Activated naive CD8-positive, alpha-beta T cell treated with anti-CD3 and anti-CD28 coated beads, Interleukin-2, amount 10 ng/mL, durations not matched to agents 7 days and 5 days (primary cell): ENCODE measurements around the gene SPEN. TPM values are rescaled to one million over a fixed set of nuclear protein-coding genes. Genes with fewer than 3 reads are reported as not detected.
"Not testable (repeated sequence)": the region's sequence is repeated elsewhere in the genome, so short reads cannot be mapped to it uniquely, and the experiment has no call there.

Source experiments
- ATAC-seq: fragments of 150-1000 bp; cut with Tn5 transposase; one replicate; pipeline ENCODE4 v1.10.0; 2021; ENCODE audit warnings: low read depth, moderate library complexity
- POLR2A ChIA-PET: fragments of 350-600 bp; sonication (Branson Sonifier 250); formaldehyde crosslinking; loops from one replicate; lab custom pipeline; 2021; ENCODE audit warnings: antibody characterized with exemption; lab: Charles Lee
- DNase-seq: peaks from one replicate; pipeline ENCODE4 v3.0.0; 2021
- H3K27ac Mint-ChIP-seq: one replicate; pipeline ENCODE4 v1.8.0; 2022; ENCODE audit warnings: mild to moderate bottlenecking, mixed read lengths
- H3K27me3 Mint-ChIP-seq: one replicate; pipeline ENCODE4 v1.8.0; 2022; ENCODE audit warnings: mild to moderate bottlenecking, moderate library complexity, mixed read lengths
- H3K36me3 Mint-ChIP-seq: one replicate; pipeline ENCODE4 v1.8.0; 2021; ENCODE audit warnings: mild to moderate bottlenecking, mixed read lengths
- H3K4me1 Mint-ChIP-seq: one replicate; pipeline ENCODE4 v1.8.0; 2021; ENCODE audit warnings: mixed read lengths
- H3K4me3 Mint-ChIP-seq: one replicate; pipeline ENCODE4 v1.8.0; 2022; ENCODE audit warnings: mild to moderate bottlenecking, moderate library complexity, mixed read lengths
- H3K9me3 Mint-ChIP-seq: one replicate; pipeline ENCODE4 v1.8.0; 2021; ENCODE audit warnings: mixed read lengths
- total RNA-seq, 2 experiments: library from RNA; stranded (reverse); gene quantifications; one replicate each; pipeline ENCODE4 v1.2.3, GENCODE V29; 2021

The SPEN gene
- total RNA-seq, 2 experiments from 2014 or later = 68.8 to 69.8 TPM

- DNase-seq (no peak), ATAC-seq (no peak)
- H3K27me3 Mint-ChIP-seq = no peaks in the 10 kb centered on the region
- H3K4me1 Mint-ChIP-seq = peaks cover 10% of the 10 kb centered on the region
- H3K9me3 Mint-ChIP-seq = no peaks in the 10 kb centered on the region
- peaks cover 12% of the 10 kb centered on the region for H3K36me3 Mint-ChIP-seq
- no peak overlapping the region for H3K27ac Mint-ChIP-seq
- no peak overlapping the region for H3K4me3 Mint-ChIP-seq
- POLR2A ChIA-PET = no interaction called here
Observed at GRCh38 chr1:15902882-15903281, 55.4 kb downstream of the SPEN start.

GRCh38 chr1:15908597-15908996, 61.1 kb downstream of the SPEN start:
- peaks cover 22% of the 10 kb centered on the region for H3K36me3 Mint-ChIP-seq
- H3K27ac Mint-ChIP-seq = no peak overlapping the region

DNA sequence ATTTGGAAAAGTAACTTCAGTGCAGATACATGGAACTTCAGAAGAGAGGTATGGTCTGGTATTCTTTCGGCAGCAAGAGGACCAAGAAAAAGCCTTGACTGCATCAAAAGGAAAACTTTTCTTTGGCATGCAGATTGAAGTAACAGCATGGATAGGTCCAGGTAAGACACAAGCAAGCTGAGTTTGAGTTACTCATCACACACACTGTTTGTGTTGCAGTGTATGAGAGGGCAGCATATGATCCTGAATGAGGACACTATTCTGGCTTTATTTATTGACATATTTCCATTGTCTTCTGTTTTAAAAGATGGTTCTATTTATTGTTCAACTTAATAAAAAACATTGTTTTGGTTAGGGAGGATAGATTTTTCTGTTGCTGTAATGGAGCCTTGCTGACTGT, 63.6 kb downstream of the SPEN start:
- Mint-ChIP-seq H3K27me3 (no peaks in the 10 kb centered on the region), H3K9me3 (no peaks in the 10 kb centered on the region), H3K27ac (no peak overlapping the region), H3K36me3 (peaks cover 34% of the 10 kb centered on the region), H3K4me1 (peaks cover 7% of the 10 kb centered on the region), H3K4me3 (no peak overlapping the region)
- ATAC-seq (no peak), DNase-seq (no peak)
- POLR2A ChIA-PET = no interaction called here

More at GRCh38 chr1:15908597-15908996, 61.1 kb downstream of the SPEN start:
- DNase-seq = no peak
- Mint-ChIP-seq H3K4me1 (no peaks in the 10 kb centered on the region), H3K9me3 (no peaks in the 10 kb centered on the region), H3K4me3 (no peak overlapping the region), H3K27me3 (no peaks in the 10 kb centered on the region)
- POLR2A ChIA-PET = no interaction called here
- no peak for ATAC-seq

DNA sequence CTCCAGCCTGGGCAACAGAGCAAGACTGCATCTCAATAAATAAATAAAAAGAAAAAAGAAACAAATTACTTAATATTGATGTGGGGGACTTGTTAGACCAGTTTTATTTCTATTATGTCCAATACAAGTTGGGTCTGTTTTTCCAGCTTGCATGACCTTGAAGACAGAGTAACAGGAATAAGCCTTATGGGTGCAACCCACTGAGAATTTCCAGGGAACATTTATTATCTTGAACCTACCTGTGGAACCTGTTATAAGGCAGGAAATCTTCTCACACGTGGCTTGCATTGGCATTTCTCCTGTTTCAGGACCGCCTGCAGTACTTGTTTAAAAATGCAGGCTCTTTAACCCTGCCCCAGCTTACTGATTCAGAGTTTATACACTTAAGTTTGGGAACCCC, 64.4 kb downstream of the SPEN start:
- Mint-ChIP-seq H3K27ac (no peak overlapping the region), H3K4me1 (peaks cover 12% of the 10 kb centered on the region), H3K9me3 (no peaks in the 10 kb centered on the region), H3K4me3 (no peak overlapping the region), H3K27me3 (no peaks in the 10 kb centered on the region), H3K36me3 (peaks cover 37% of the 10 kb centered on the region)
- DNase-seq (no peak), ATAC-seq (no peak)
- POLR2A ChIA-PET = no interaction called here

DNA sequence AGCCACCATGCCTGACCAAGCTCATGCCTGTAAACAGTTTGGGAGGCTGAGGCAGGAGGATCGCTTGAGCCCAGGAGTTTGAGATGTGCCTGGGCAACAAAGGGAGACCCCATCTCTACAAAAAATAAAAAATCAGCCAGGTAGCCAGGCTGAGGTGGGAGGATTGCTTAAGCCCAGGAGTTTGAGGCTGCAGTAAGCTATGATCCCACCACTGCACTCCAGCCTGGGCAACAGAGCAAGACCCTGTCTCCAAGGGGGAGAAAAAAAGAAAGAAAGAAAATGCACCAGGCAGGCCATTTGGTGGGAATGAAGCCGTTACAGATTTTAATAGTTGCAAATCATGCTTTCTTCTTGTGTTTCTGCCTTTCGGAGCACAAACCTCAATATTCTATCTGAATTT, 66.1 kb downstream of the SPEN start:
- H3K4me3 Mint-ChIP-seq, DNase-seq, ATAC-seq, H3K27ac Mint-ChIP-seq, H3K9me3 Mint-ChIP-seq, H3K27me3 Mint-ChIP-seq: not testable (repeated sequence)
- peaks cover 44% of the 10 kb centered on the region for H3K36me3 Mint-ChIP-seq
- POLR2A ChIA-PET = interaction anchor here (1.0 kb wide), 1 partner anchor 66 kb away, joined by 4 read pairs; the partner anchor contains the start of gene SPEN
- peaks cover 22% of the 10 kb centered on the region for H3K4me1 Mint-ChIP-seq

DNA sequence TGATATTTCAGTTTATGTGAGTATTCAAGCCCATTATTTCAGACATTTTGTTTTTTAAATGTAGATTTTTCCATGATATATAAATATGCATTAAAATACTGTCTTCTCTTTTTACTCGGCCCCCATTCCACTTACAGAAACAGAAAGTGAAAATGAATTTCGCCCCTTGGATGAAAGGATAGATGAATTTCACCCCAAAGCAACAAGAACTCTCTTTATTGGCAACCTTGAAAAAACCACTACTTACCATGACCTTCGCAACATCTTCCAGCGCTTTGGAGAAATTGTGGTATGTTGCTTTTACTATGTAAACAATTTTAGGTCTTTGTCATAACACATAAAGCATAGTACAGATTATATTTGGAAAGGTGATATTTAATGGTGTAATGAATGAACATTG, 68.5 kb downstream of the SPEN start:
- Mint-ChIP-seq H3K27me3 (no peaks in the 10 kb centered on the region), H3K4me3 (peak overlapping the region; percentile 62), H3K27ac (peak overlapping the region; percentile 57), H3K9me3 (no peaks in the 10 kb centered on the region), H3K36me3 (peaks cover 45% of the 10 kb centered on the region), H3K4me1 (peaks cover 32% of the 10 kb centered on the region)
- no peak for ATAC-seq
- no peak for DNase-seq
- POLR2A ChIA-PET = interaction anchor here (1.3 kb wide), 2 partner anchors 10 to 82 kb away, joined by 4 to 5 read pairs; no protein-coding TSS in a partner anchor

GRCh38 chr1:15916417-15916816, 68.9 kb downstream of the SPEN start:
- H3K36me3 Mint-ChIP-seq = peaks cover 44% of the 10 kb centered on the region
- H3K27ac Mint-ChIP-seq = peak overlapping the region; percentile 57
- POLR2A ChIA-PET = interaction anchor here (0.7 to 1.3 kb wide), 3 partner anchors 9 to 82 kb away, joined by 4 to 5 read pairs (median 4); no protein-coding TSS in a partner anchor
- H3K9me3 Mint-ChIP-seq = no peaks in the 10 kb centered on the region
- DNase-seq (no peak), ATAC-seq (no peak)
- peak overlapping the region; percentile 62 for H3K4me3 Mint-ChIP-seq
- no peaks in the 10 kb centered on the region for H3K27me3 Mint-ChIP-seq
- peaks cover 32% of the 10 kb centered on the region for H3K4me1 Mint-ChIP-seq

GRCh38 chr1:15916916-15917315, 69.4 kb downstream of the SPEN start:
- H3K27ac Mint-ChIP-seq = peak overlapping the region; percentile 41
- peaks cover 32% of the 10 kb centered on the region for H3K4me1 Mint-ChIP-seq
- DNase-seq (no peak), ATAC-seq (no peak)
- peaks cover 44% of the 10 kb centered on the region for H3K36me3 Mint-ChIP-seq
- no peaks in the 10 kb centered on the region for H3K9me3 Mint-ChIP-seq
- POLR2A ChIA-PET = interaction anchor here (0.7 to 1.3 kb wide), 3 partner anchors 9 to 83 kb away, joined by 4 to 5 read pairs (median 4); no protein-coding TSS in a partner anchor
- no peaks in the 10 kb centered on the region for H3K27me3 Mint-ChIP-seq
- peak overlapping the region; percentile 62 for H3K4me3 Mint-ChIP-seq

DNA sequence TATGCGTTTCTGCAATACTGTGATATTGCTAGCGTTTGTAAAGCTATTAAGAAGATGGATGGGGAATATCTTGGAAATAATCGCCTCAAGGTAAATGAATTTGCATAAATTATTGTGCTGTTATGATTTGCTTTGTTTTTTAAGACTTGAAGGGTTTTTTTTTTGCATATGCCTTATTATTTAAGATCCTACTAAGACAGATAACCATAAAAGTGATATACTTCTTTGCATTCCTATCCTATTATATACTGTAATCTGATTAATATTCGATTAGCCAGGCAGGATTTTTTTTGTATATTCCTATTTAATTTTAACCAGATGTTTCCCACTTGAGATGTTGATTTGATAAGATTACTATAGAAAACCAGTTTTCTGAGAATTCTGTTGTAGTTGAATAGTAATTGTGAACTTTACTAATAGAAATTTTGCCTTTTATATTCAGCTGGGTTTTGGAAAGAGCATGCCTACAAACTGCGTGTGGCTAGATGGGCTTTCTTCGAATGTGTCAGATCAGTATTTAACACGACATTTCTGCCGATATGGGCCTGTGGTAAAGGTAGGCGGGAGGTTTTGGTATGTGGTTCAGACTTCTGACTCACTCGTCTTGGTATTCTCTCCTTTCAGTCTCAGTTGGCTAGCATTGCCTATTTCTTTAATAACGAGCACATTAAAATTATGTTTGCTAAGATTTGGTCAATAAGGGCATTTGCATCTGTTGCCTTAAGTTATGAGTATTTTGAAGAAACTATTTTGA, 71.6 kb downstream of the SPEN start:
- Mint-ChIP-seq H3K27me3 (no peaks in the 10 kb centered on the region), H3K36me3 (peaks cover 43% of the 10 kb centered on the region), H3K4me3 (peak overlapping the region; percentile 25), H3K4me1 (peaks cover 32% of the 10 kb centered on the region), H3K27ac (peak overlapping the region; percentile 26), H3K9me3 (no peaks in the 10 kb centered on the region)
- ATAC-seq = peak; percentile 95
- no peak for DNase-seq
- POLR2A ChIA-PET = interaction anchor here (0.9 to 1.5 kb wide), 3 partner anchors 72 to 86 kb away, joined by 3 to 5 read pairs (median 3); partner anchors contain the start of gene SPEN

DNA sequence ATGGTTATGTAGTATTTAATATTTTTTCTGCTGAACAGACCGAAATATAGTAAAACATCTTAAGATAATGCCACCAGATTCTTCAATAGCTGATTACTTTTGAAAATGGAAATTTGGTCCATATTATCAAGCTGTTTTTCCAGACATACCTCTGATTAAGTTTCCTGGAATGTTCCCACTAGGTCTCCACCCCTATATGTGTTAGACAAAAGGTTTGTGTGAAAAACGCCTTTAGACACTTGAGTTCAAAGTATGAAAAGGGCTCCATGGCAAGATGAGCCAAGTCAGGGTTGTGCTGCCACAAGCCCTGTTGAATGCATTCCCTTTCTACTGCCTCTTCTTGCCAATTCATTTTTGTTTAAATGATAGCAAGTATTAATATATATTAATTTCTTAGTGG, 75.7 kb downstream of the SPEN start:
- Mint-ChIP-seq H3K4me3 (no peak overlapping the region), H3K27me3 (no peaks in the 10 kb centered on the region), H3K4me1 (peaks cover 14% of the 10 kb centered on the region), H3K9me3 (no peaks in the 10 kb centered on the region), H3K36me3 (peaks cover 37% of the 10 kb centered on the region), H3K27ac (no peak overlapping the region)
- DNase-seq (no peak), ATAC-seq (no peak)
- POLR2A ChIA-PET = no interaction called here

- not testable (repeated sequence) for ATAC-seq, H3K4me1 Mint-ChIP-seq, DNase-seq, H3K4me3 Mint-ChIP-seq, H3K27ac Mint-ChIP-seq, H3K27me3 Mint-ChIP-seq, H3K9me3 Mint-ChIP-seq
- POLR2A ChIA-PET = interaction anchor here (1.2 kb wide), 1 partner anchor 10 kb away, joined by 4 read pairs; no protein-coding TSS in a partner anchor
- peaks cover 48% of the 10 kb centered on the region for H3K36me3 Mint-ChIP-seq
Observed at GRCh38 chr1:15926448-15926847, 78.9 kb downstream of the SPEN start.

GRCh38 chr1:15928971-15929965, 81.8 kb downstream of the SPEN start:
- H3K36me3 Mint-ChIP-seq = peaks cover 37% of the 10 kb centered on the region
- H3K4me3 Mint-ChIP-seq = no peak overlapping the region
- ATAC-seq = no peak
- no peaks in the 10 kb centered on the region for H3K4me1 Mint-ChIP-seq
- H3K27ac Mint-ChIP-seq = no peak overlapping the region
- no peak for DNase-seq
- no peaks in the 10 kb centered on the region for H3K27me3 Mint-ChIP-seq
- POLR2A ChIA-PET = no interaction called here
- H3K9me3 Mint-ChIP-seq = no peaks in the 10 kb centered on the region

DNA sequence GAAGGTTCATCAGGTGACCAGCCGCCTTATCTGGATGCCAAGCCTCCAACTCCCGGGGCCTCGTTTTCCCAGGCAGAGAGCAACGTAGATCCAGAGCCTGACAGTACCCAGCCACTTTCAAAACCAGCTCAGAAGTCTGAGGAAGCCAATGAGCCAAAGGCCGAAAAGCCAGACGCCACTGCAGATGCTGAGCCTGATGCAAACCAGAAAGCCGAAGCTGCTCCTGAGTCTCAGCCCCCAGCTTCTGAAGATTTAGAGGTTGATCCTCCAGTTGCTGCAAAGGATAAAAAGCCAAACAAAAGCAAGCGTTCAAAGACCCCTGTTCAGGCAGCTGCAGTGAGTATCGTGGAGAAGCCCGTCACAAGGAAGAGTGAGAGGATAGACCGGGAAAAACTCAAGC, 83.9 kb downstream of the SPEN start:
- POLR2A ChIA-PET = no interaction called here
- no peaks in the 10 kb centered on the region for H3K4me1 Mint-ChIP-seq
- H3K27ac Mint-ChIP-seq = no peak overlapping the region
- H3K27me3 Mint-ChIP-seq = no peaks in the 10 kb centered on the region
- peaks cover 42% of the 10 kb centered on the region for H3K36me3 Mint-ChIP-seq
- ATAC-seq = no peak
- DNase-seq = no peak
- H3K4me3 Mint-ChIP-seq = no peak overlapping the region
- H3K9me3 Mint-ChIP-seq = no peaks in the 10 kb centered on the region
